Measurements from ENCODE around the gene ZBTB7C. TPM values are rescaled to one million over a fixed set of nuclear protein-coding genes. Genes with fewer than 3 reads are reported as not detected.

The ZBTB7C gene
- polyA plus RNA-seq, 1 donor (not counting 4 experiments of a cell fraction or from before 2014, with no cell fraction given): 0.58 TPM

- H3K27ac ChIP-seq (ENCODE audit: control insufficient read depth, insufficient read depth, low read length): no peak overlapping the region
- H3K27me3 ChIP-seq (ENCODE audit: control insufficient read depth, extremely low read depth, insufficient read depth, low read length): no peaks in the 10 kb centered on the region
- no peak overlapping the region for H3K4me2 ChIP-seq (ENCODE audit: control insufficient read depth, extremely low read depth, insufficient read depth, low read depth, low read length)
- no peak for TF ChIP-seq CTCF (optimal IDR thresholded peaks at IDR 0.05 in 1 of 3, IDR thresholded peaks at IDR 0.05 in 1 of 3, conservative IDR thresholded peaks at IDR 0.05 in 1 of 3; ENCODE audit: extremely low read depth in 1 of 3, insufficient read depth in 2 of 3, low read length in 3 of 3)
- TF ChIP-seq EZH2 (IDR thresholded peaks at IDR 0.05; ENCODE audit: low read length): no peak
- H2AFZ ChIP-seq (ENCODE audit: control insufficient read depth, low read length): no peak overlapping the region
- no peak overlapping the region for H3K9ac ChIP-seq (ENCODE audit: control insufficient read depth, extremely low read depth, insufficient read depth, low read length)
- H3K4me3 ChIP-seq (ENCODE audit: control insufficient read depth in 2 of 3, extremely low read depth in 1 of 3, insufficient read depth in 2 of 3, low read depth in 1 of 3, low read length in 3 of 3): no peak overlapping the region
- no peaks in the 10 kb centered on the region for H3K9me3 ChIP-seq (ENCODE audit: control insufficient read depth, low read depth, low read length)
- dilution Hi-C loops (cut with MboI; ENCODE audit: extremely low pct_ligation_motif_present, low sequenced_read_pairs): no loop called here
- H3K9me1 ChIP-seq (ENCODE audit: control insufficient read depth, extremely low read depth, insufficient read depth, low read length): no peaks in the 10 kb centered on the region
- no peak for FAIRE-seq
- H3K36me3 ChIP-seq (ENCODE audit: control insufficient read depth in 2 of 2, extremely low read depth in 1 of 2, insufficient read depth in 2 of 2, low read length in 2 of 2): no peaks in the 10 kb centered on the region
- no peaks in the 10 kb centered on the region for H4K20me1 ChIP-seq (ENCODE audit: control insufficient read depth, extremely low read depth, insufficient read depth, low read length)
- no peak for DNase-seq (ENCODE audit: low read depth, low spot score)
- H3K79me2 ChIP-seq (ENCODE audit: control insufficient read depth, insufficient read depth, low read length): no peaks in the 10 kb centered on the region
- peaks cover 17% of the 10 kb centered on the region for H3K4me1 ChIP-seq (ENCODE audit: control insufficient read depth, extremely low read depth, insufficient read depth, low read length)
These were observed 205.8 kb downstream of the ZBTB7C start for GRCh38 chr18:48203288-48203945.

- dilution Hi-C loops (cut with MboI; ENCODE audit: extremely low pct_ligation_motif_present, low sequenced_read_pairs): no loop called here
- FAIRE-seq (no peak), DNase-seq (ENCODE audit: low read depth, low spot score) (no peak)
- Histone ChIP-seq H3K9ac (ENCODE audit: control insufficient read depth, extremely low read depth, insufficient read depth, low read length) (no peak overlapping the region), H3K4me2 (ENCODE audit: control insufficient read depth, extremely low read depth, insufficient read depth, low read depth, low read length) (no peak overlapping the region), H3K9me3 (ENCODE audit: control insufficient read depth, low read depth, low read length) (no peaks in the 10 kb centered on the region), H3K4me3 (ENCODE audit: control insufficient read depth in 2 of 3, extremely low read depth in 1 of 3, insufficient read depth in 2 of 3, low read depth in 1 of 3, low read length in 3 of 3) (no peak overlapping the region), H3K79me2 (ENCODE audit: control insufficient read depth, insufficient read depth, low read length) (no peaks in the 10 kb centered on the region), H3K9me1 (ENCODE audit: control insufficient read depth, extremely low read depth, insufficient read depth, low read length) (no peaks in the 10 kb centered on the region), H3K36me3 (ENCODE audit: control insufficient read depth in 2 of 2, extremely low read depth in 1 of 2, insufficient read depth in 2 of 2, low read length in 2 of 2) (no peaks in the 10 kb centered on the region), H4K20me1 (ENCODE audit: control insufficient read depth, extremely low read depth, insufficient read depth, low read length) (no peaks in the 10 kb centered on the region), H2AFZ (ENCODE audit: control insufficient read depth, low read length) (no peak overlapping the region), H3K27ac (ENCODE audit: control insufficient read depth, insufficient read depth, low read length) (no peak overlapping the region), H3K27me3 (ENCODE audit: control insufficient read depth, extremely low read depth, insufficient read depth, low read length) (no peaks in the 10 kb centered on the region), H3K4me1 (ENCODE audit: control insufficient read depth, extremely low read depth, insufficient read depth, low read length) (peaks cover 24% of the 10 kb centered on the region)
- no peak for TF ChIP-seq EZH2 (IDR thresholded peaks at IDR 0.05; ENCODE audit: low read length)
- no peak for TF ChIP-seq CTCF (optimal IDR thresholded peaks at IDR 0.05 in 1 of 3, IDR thresholded peaks at IDR 0.05 in 1 of 3, conservative IDR thresholded peaks at IDR 0.05 in 1 of 3; ENCODE audit: extremely low read depth in 1 of 3, insufficient read depth in 2 of 3, low read length in 3 of 3)
These were observed 206.6 kb downstream of the ZBTB7C start for GRCh38 chr18:48202350-48203260.
